BLaER1 treated with 17β-estradiol and CSF1 and Interleukin-3, amounts not matched to agents 10 nM and 100 nM (cell line): ENCODE measurements around the gene FMNL3.
"Not testable (repeated sequence)": the region's sequence is repeated elsewhere in the genome, so short reads cannot be mapped to it uniquely, and the experiment has no call there.

Source experiments
- H3K27ac ChIP-seq, 11 experiments: shearing (Covaris generic); formaldehyde crosslinking; 2 replicates each; pipeline ENCODE4 v1.8.1; 2022
- H3K27me3 ChIP-seq, 11 experiments: shearing (Covaris generic); formaldehyde crosslinking; 2 replicates each; pipeline ENCODE4 v1.8.1; 2022
- H3K36me3 ChIP-seq, 11 experiments: shearing (Covaris generic); formaldehyde crosslinking; 2 replicates each; pipeline ENCODE4 v1.8.1; 2022
- H3K4me1 ChIP-seq, 10 experiments: shearing (Covaris generic); formaldehyde crosslinking; 2 replicates each; pipeline ENCODE4 v1.8.1; 2022
- H3K4me2 ChIP-seq, 11 experiments: shearing (Covaris generic); formaldehyde crosslinking; 2 replicates each; pipeline ENCODE4 v1.8.1; 2022
- H3K4me3 ChIP-seq, 10 experiments: shearing (Covaris generic); formaldehyde crosslinking; 2 replicates each; pipeline ENCODE4 v1.8.1; 2022
- H3K9ac ChIP-seq, 11 experiments: shearing (Covaris generic); formaldehyde crosslinking; 2 replicates each; pipeline ENCODE4 v1.8.1; 2022
- H3K9me3 ChIP-seq, 11 experiments: shearing (Covaris generic); formaldehyde crosslinking; replicated peaks in 1 of 11; 2 replicates each; pipeline ENCODE4 v1.8.1; 2022
- H4K20me1 ChIP-seq, 11 experiments: shearing (Covaris generic); formaldehyde crosslinking; 2 replicates each; pipeline ENCODE4 v1.8.1; 2022
- Cebpa-rat ChIP-seq, 11 experiments: shearing (Covaris generic); IDR thresholded peaks; 2 replicates each; pipeline ENCODE4 v1.8.1; 2022

The FMNL3 gene

DNA sequence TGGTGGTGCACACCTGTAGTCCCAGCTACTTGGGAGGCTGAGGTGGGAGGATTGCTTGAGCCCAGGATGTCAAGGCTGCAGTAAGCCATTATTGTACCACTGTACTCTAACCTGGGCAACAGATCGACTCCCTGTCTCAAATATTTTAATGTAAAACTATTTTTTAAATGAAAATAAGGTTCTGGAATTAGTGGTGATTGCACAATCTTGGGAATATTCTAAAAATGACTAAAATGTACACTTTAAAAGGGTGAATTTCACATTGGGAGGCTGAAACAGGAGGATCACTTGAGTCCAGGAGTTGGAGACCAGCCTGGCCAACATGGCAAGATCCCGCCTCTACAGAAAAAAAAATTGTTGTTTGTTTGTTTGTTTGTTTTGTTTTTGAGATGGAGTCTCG, 21.2 kb upstream of the FMNL3 start:
- H3K9ac ChIP-seq: no peak overlapping the region
- H3K4me3 ChIP-seq: no peak overlapping the region
- H3K9me3 ChIP-seq: no peaks in the 10 kb centered on the region
- H3K36me3 ChIP-seq: no peaks in the 10 kb centered on the region
- H3K27me3 ChIP-seq: no peaks in the 10 kb centered on the region
- H3K4me2 ChIP-seq: no peak overlapping the region
- peak in 5 of 11 experiments; percentile 9 to 66 (median 30); a peak in 5 of 22 replicates for TF ChIP-seq Cebpa-rat (IDR thresholded peaks at IDR 0.05)
- peaks cover 0 to 22% (median 5%) of the 10 kb centered on the region in 10 experiments; a peak in 10 of 20 replicates for H3K4me1 ChIP-seq
- H3K27ac ChIP-seq: no peak overlapping the region
- no peaks in the 10 kb centered on the region for H4K20me1 ChIP-seq

- H3K4me3 ChIP-seq, H3K27ac ChIP-seq, H3K9me3 ChIP-seq: not testable (repeated sequence)
Observed at GRCh38 chr12:49721355-49721754, 14.2 kb upstream of the FMNL3 start.

DNA sequence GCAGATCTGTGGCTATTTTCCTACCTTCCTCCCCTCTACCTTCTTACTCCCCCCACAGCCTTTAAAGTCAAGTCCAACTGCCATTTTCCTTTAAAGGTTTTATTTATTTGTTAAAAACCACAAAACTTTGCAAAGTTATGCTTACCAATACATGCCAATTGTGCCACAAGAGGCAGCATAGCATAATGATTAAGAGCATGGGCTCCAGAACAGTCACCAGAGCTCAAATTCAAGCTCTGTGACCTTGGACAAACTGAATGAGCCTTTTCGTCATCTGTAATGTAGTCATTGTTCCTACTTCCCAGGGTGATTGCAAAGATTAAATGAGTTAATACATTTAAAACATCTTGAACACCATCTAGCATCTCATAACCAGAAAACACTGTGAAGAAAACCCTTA, 13.0 kb upstream of the FMNL3 start:
- H3K4me2 ChIP-seq: no peak overlapping the region
- H4K20me1 ChIP-seq: no peaks in the 10 kb centered on the region; a peak in 1 of 22 replicates
- H3K4me1 ChIP-seq: peaks cover 0 to 10% (median 2%) of the 10 kb centered on the region in 10 experiments; a peak in 3 of 20 replicates
- no peaks in the 10 kb centered on the region for H3K9me3 ChIP-seq
- TF ChIP-seq Cebpa-rat (IDR thresholded peaks at IDR 0.05): no peak
- H3K27me3 ChIP-seq: no peaks in the 10 kb centered on the region
- H3K36me3 ChIP-seq: no peaks in the 10 kb centered on the region
- no peak overlapping the region for H3K9ac ChIP-seq
- H3K4me3 ChIP-seq: no peak overlapping the region
- no peak overlapping the region for H3K27ac ChIP-seq

More at GRCh38 chr12:49721355-49721754, 14.2 kb upstream of the FMNL3 start:
- not testable (repeated sequence) for H3K27me3 ChIP-seq, H4K20me1 ChIP-seq, H3K9ac ChIP-seq, H3K4me2 ChIP-seq, H3K36me3 ChIP-seq
- H3K4me1 ChIP-seq: peaks cover 0 to 10% (median 1%) of the 10 kb centered on the region in 10 experiments; a peak in 3 of 20 replicates

DNA sequence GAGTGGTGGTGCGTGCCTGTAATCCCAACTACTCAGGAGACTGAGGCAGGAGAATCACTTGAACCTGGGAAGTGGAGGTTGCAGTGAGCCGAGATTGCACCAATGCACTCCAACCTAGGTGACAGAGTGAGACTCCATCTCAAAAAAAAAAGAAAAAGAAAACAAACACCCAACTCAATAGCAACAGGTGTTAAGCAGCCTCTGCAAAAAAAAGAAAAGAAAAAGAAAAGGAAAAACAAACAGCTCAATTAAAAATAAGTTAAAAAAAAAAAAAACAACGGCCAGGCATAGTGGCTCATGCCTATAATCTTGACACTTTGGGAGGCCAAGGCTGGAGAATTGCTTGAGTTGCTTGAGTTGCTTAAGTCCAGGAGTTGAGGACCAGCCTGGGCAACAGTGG, 10.6 kb upstream of the FMNL3 start:
- H3K27me3 ChIP-seq, H3K4me3 ChIP-seq, H3K9ac ChIP-seq, H4K20me1 ChIP-seq, H3K27ac ChIP-seq, H3K9me3 ChIP-seq, H3K36me3 ChIP-seq: not testable (repeated sequence)
- H3K4me2 ChIP-seq: peak overlapping the region in 1 of 11 experiments; percentile 19; a peak in 1 of 22 replicates
- H3K4me1 ChIP-seq: peaks cover 0 to 10% (median 2%) of the 10 kb centered on the region in 10 experiments; a peak in 3 of 20 replicates

DNA sequence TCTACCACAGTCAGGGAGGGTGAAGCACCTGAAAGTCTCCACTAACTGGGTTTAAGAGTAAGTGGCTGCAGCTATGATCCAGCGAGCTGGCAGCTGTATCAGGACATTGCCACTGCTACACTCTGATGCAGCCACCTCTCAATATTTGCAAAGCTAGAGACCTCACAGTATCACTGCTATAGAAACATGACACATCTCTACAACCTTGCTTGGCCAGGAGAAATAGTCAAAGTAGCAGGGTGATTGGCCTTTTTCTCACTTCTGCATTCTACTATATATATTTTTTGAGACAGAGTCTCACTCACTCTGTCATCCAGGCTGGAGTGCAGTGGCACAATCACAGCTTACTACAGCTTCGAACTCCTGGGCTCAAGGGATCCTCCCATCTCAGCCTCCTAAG, 9.3 kb upstream of the FMNL3 start:
- H3K9ac ChIP-seq: no peak overlapping the region
- H3K4me2 ChIP-seq: no peak overlapping the region
- H3K36me3 ChIP-seq: no peaks in the 10 kb centered on the region
- H3K4me3 ChIP-seq: no peak overlapping the region
- H3K27ac ChIP-seq: no peak overlapping the region
- H3K27me3 ChIP-seq: no peaks in the 10 kb centered on the region
- H3K4me1 ChIP-seq: peaks cover 0 to 10% (median 2%) of the 10 kb centered on the region in 10 experiments; a peak in 3 of 20 replicates
- peaks cover 0 to 5% (median 0%) of the 10 kb centered on the region in 11 experiments; a peak in 4 of 22 replicates for H3K9me3 ChIP-seq
- no peaks in the 10 kb centered on the region; a peak in 1 of 22 replicates for H4K20me1 ChIP-seq
- TF ChIP-seq Cebpa-rat (IDR thresholded peaks at IDR 0.05): no peak

GRCh38 chr12:49713952-49714351, 6.7 kb upstream of the FMNL3 start:
- H3K27me3 ChIP-seq, H3K4me3 ChIP-seq, H3K4me2 ChIP-seq, H4K20me1 ChIP-seq, H3K9me3 ChIP-seq, H3K36me3 ChIP-seq, H3K27ac ChIP-seq, H3K9ac ChIP-seq: not testable (repeated sequence)
- peaks cover 0 to 15% (median 2%) of the 10 kb centered on the region in 10 experiments; a peak in 3 of 20 replicates for H3K4me1 ChIP-seq
- peak in 2 of 11 experiments; percentile 17 to 32; a peak in 1 of 22 replicates for TF ChIP-seq Cebpa-rat (IDR thresholded peaks at IDR 0.05)

DNA sequence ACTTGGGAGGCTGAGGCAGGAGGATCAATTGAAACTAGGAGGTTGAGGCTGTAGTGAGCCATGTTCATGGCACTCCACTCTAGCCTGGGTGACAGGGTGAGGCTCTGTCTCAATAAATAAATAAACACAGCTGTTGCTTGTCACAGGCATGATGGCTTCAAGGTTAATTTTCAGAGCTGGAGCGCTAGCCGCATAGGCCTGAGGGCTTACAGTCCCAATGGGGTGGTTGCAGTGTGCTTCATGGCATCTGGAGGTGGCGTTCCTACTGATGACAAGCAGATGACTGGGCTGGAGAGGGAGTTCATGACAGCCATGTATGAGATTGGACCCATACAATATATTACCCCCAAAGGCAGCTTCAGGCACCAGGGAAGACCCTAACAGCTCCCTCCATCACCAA, 1.6 kb upstream of the FMNL3 start:
- H3K4me3 ChIP-seq: no peak overlapping the region
- peaks cover 0 to 7% (median 0%) of the 10 kb centered on the region in 11 experiments; a peak in 7 of 22 replicates for H3K27me3 ChIP-seq
- peaks cover 23 to 39% (median 28%) of the 10 kb centered on the region in 10 experiments for H3K4me1 ChIP-seq
- H3K36me3 ChIP-seq: no peaks in the 10 kb centered on the region
- peaks cover 0 to 16% (median 6%) of the 10 kb centered on the region in 11 experiments; a peak in 11 of 22 replicates for H4K20me1 ChIP-seq
- H3K4me2 ChIP-seq: no peak overlapping the region
- H3K27ac ChIP-seq: no peak overlapping the region
- no peak for TF ChIP-seq Cebpa-rat (IDR thresholded peaks at IDR 0.05)
- H3K9me3 ChIP-seq: peaks cover 0 to 4% (median 0%) of the 10 kb centered on the region in 11 experiments; a peak in 4 of 22 replicates
- H3K9ac ChIP-seq: no peak overlapping the region

- no peak for TF ChIP-seq Cebpa-rat (IDR thresholded peaks at IDR 0.05)
- Histone ChIP-seq H3K27me3 (peaks cover 0 to 7% (median 0%) of the 10 kb centered on the region in 11 experiments; a peak in 7 of 22 replicates), H3K4me2 (peak overlapping the region in 8 of 11 experiments; percentile 1 to 38 (median 8); a peak in 7 of 22 replicates), H3K4me3 (no peak overlapping the region), H3K9ac (peak overlapping the region in 1 of 11 experiments; percentile 43; a peak in 2 of 22 replicates), H3K4me1 (peaks cover 33 to 50% (median 38%) of the 10 kb centered on the region in 10 experiments), H3K9me3 (no peaks in the 10 kb centered on the region), H3K36me3 (no peaks in the 10 kb centered on the region), H3K27ac (no peak overlapping the region), H4K20me1 (peaks cover 0 to 23% (median 14%) of the 10 kb centered on the region in 11 experiments; a peak in 16 of 22 replicates)
Observed at GRCh38 chr12:49707812-49708147, 575 bp upstream of the FMNL3 start.

- H3K27me3 ChIP-seq: peaks cover 0 to 7% (median 0%) of the 10 kb centered on the region in 11 experiments; a peak in 7 of 22 replicates
- no peaks in the 10 kb centered on the region for H3K36me3 ChIP-seq
- H3K9ac ChIP-seq: peak overlapping the region; percentile 86 to 97 (median 92)
- H3K4me2 ChIP-seq: peak overlapping the region; percentile 83 to 96 (median 94)
- H3K4me1 ChIP-seq: peaks cover 46 to 62% (median 50%) of the 10 kb centered on the region in 10 experiments
- H3K27ac ChIP-seq: peak overlapping the region; percentile 75 to 95 (median 91)
- H3K4me3 ChIP-seq: peak overlapping the region; percentile 80 to 90 (median 84)
- TF ChIP-seq Cebpa-rat (IDR thresholded peaks at IDR 0.05): no peak
- H4K20me1 ChIP-seq: peaks cover 0 to 28% (median 20%) of the 10 kb centered on the region in 11 experiments; a peak in 16 of 22 replicates
- no peaks in the 10 kb centered on the region for H3K9me3 ChIP-seq
Observed at GRCh38 chr12:49706351-49707127, 666 bp downstream of the FMNL3 start.
